ENCODE data around the gene CFL2.
"Not testable (repeated sequence)": the region's sequence is repeated elsewhere in the genome, so short reads cannot be mapped to it uniquely, and the experiment has no call there.

CFL2 gene

GRCh38 chr14:34713122-34713680 lies 1.2 kb downstream of the CFL2 start:
- peak overlapping the region; percentile 66 for H3K4me3 ChIP-seq (ENCODE audit: low read length)
- no peak for DNase-seq (ENCODE audit: low read depth, low spot score)

DNA sequence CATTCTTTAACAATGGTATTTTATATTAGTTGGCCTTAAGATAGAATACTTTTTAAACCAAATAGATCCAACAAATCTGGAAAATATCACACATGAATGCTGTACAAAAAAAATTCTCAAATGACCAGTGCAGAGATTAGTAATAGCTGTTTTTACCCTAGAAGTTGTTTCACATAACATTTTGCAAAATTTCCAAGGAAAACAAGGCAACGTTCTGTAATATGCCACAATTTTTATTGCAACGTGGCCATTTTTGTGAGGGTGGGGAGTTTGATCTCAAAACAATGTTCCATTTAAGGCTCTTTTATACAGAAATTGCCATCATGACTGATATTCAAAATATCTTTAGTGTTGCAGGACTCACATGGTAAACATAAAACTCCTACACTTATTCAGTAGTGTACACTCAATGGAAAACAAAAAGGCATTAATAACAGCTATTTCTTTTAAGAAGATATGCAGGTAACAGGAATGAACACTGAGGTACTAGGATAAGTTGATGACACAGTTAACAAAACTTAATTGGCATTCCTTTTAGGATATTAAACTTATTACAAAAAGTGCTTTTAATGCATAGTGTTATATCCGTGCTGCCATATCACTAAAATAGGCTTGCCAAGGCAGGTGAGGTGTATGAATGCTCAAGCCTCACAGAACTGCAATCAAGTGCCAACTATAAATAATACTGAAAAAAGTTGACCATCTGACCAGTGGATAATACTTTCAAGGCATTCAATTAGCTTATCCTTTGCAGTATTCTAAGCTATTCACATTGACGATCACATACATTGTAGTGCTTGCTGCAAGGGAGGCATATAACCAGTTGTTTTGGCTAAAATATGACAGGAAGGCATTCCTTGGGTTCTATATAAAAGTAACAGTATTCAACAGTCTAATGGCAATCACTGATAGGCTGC lies 2.3 kb downstream of the CFL2 start:
- H3K4me3 ChIP-seq (ENCODE audit: low read length) = no peak overlapping the region
- DNase-seq (ENCODE audit: low read depth, low spot score) = no peak

DNA sequence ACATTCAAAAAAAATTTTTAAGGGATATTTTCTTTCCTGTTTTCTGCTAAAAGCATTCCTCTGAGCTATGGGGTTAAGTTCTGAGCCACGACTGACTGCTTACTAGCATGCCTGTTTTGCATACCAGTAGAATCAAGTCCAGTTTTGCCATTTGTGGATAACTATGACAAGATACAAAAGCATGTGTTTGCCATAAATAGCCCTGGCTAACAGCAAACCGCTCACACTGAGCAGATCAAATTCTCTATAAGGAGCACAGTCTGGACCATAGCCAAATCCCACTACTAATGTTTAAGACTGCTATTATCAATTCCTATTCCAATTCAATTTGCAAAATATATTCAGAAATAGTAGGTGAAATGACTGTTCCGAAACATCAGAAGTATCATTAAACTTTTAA lies 3.2 kb downstream of the CFL2 start:
- no peak overlapping the region for H3K4me3 ChIP-seq (ENCODE audit: low read length)
- DNase-seq (ENCODE audit: low read depth, low spot score) = no peak

- DNase-seq (ENCODE audit: low read depth, low spot score) = no peak
- H3K4me3 ChIP-seq (ENCODE audit: low read length) = no peak overlapping the region
These were observed 3.6 kb downstream of the CFL2 start for GRCh38 chr14:34710744-34711143.

DNA sequence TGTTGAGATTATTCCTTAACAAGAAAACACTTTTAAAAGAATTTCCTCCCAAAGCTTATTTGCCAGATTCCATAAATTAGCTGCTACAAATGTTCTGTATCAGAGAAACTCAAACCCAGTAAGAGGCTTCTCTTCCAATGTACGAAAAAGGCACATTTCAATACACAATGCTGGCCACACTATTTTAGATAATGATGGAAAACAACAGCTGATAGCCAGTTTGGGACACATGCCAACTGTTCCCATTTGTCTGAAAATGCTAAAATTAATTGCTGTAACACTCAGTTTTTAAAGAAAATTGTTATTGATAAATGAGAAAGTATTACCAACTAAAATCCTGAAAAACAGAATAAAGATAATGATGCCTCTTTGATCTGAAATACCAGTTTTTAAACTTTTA lies 4.4 kb downstream of the CFL2 start:
- H3K4me3 ChIP-seq (ENCODE audit: low read length) = no peak overlapping the region
- DNase-seq (ENCODE audit: low read depth, low spot score) = no peak

DNA sequence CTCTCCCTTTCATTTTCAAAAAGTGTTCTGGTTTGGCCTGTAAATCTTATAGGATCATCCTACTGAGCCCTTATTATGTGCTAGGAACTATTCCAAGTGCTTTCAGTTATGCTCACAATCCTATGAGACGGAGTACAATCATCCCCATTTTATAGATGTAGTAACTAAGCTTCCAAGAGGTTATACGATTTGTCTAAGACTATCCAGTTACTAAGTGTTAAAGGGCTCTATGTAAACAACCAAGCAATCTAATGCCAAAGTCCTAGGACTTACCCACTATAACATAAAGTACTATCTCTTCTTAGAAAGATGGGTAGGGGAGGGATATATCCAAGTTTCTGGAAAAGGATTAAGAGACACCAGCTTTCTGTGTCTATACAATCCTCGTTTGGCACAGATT lies 6.7 kb downstream of the CFL2 start:
- no peak for DNase-seq (ENCODE audit: low read depth, low spot score)
- H3K4me3 ChIP-seq (ENCODE audit: low read length) = no peak overlapping the region

- H3K4me3 ChIP-seq (ENCODE audit: low read length) = no peak overlapping the region
- DNase-seq (ENCODE audit: low read depth, low spot score) = no peak
These were observed 12.6 kb downstream of the CFL2 start for GRCh38 chr14:34701808-34702207.

GRCh38 chr14:34700622-34701130 lies 13.7 kb downstream of the CFL2 start:
- DNase-seq (ENCODE audit: low read depth, low spot score) = no peak
- no peak overlapping the region for H3K4me3 ChIP-seq (ENCODE audit: low read length)

DNA sequence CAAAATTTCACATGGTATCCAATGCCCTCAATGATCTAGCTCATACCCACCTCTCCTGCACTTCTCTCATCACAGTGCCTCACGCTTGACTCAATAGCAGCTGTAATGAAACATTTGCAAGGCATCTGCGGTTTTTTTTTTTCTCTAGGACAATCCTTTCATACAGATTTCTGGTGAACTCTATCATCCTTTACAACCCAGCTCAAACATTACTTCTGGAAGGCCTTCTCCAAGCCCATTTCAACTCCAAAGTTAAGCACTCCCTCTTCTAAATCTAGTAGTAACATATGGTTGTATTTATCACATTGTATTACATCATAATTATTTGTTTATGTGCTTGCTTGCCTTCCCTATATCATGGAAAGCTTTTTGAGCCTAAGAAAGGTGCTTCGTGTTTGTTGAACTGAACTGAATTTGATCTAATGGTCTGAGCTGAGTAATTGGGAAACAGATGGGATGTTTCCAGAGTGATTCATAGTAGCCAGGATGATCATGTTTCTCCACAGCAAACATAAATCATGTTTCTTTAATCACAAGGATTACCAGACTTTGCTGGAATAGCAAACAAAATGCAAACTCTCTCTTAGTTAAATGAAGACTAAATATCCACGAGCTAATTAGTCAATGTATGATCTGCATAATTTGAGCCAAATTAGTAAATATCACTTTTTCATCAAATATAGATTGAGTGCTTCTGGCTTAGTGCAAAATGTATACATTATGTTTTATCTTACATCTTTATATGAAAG lies 14.3 kb downstream of the CFL2 start:
- DNase-seq (ENCODE audit: low read depth, low spot score) = no peak
- H3K4me3 ChIP-seq (ENCODE audit: low read length) = no peak overlapping the region

DNA sequence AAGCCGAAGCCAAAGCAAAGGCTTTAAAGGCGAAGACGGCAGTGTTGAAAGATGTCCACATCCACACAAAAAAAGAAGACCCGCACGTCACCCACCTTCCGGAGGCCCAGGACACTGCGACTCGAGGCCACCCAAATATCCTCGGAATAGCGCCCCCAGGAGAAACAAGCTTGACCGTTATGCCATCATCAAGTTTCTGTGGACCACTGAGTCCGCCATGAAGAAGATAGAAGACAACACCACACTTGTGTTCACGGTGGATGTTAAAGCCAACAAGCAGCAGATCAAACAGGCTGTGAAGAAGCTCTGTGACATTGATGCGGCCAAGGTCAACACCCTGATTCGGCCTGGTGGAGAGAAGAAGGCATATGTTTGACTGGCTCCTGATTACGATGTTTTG lies 20.2 kb downstream of the CFL2 start:
- not testable (repeated sequence) for DNase-seq (ENCODE audit: low read depth, low spot score); H3K4me3 ChIP-seq (ENCODE audit: low read length)

DNA sequence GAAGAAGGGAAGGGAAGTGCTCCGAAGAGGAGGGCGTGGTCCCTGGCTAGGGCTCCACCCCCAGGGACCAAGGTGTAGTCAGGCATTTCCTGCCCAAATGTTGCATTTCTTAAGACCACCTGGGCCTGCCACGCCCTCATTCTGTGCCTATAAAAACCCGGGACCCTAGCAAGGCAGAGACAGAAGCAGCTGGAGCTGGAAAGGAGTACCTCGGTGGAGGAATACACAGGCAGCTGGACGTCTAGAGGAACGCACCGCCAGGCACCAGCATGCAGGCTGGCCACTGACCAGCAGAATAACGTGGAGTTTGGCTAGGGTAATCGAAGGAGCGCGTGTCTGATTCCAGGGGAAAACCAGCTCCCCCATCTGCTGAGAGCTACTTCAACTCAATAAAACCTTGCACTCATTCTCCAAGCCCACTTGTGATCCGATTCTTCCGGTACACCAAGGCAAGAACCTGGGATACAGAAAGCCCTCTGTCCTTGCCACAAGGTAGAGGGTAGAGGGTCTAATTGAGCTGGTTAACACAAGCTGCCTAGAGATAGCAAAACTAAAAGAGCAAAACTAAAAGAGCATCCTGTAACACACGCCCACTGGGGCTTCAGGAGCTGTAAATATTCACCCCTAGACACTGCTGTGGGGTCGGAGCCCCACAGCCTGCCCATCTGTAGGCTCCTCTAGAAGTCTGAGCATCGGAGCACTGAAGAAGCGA lies 21.0 kb downstream of the CFL2 start:
- peak; percentile 46 for DNase-seq (ENCODE audit: low read depth, low spot score)
- no peak overlapping the region for H3K4me3 ChIP-seq (ENCODE audit: low read length)

- H3K4me3 ChIP-seq (ENCODE audit: low read length) = no peak overlapping the region
- DNase-seq (ENCODE audit: low read depth, low spot score) = no peak
These were observed 21.5 kb downstream of the CFL2 start for GRCh38 chr14:34692898-34693227.

- DNase-seq (ENCODE audit: low read depth, low spot score) = no peak
- H3K4me3 ChIP-seq (ENCODE audit: low read length) = no peak overlapping the region
These were observed 22.0 kb downstream of the CFL2 start for GRCh38 chr14:34692348-34692747.

DNA sequence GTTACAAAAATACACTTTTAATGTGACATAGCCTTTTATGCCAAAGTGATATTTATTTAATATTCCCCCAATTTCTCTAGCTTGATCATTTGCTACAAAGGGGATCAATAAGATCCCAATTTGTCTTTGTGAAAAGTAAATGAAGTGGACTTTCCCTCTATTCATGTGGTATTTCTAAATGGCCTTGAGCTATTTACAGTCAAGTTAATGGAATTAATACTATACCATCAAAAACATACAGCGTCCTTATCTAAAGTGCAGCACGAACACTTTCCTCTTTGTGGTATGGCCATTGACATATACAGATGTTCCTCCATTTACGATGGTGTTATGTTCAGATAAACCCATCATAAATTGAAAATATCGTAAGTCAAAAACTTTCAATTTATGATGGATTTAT lies 23.2 kb downstream of the CFL2 start:
- no peak for DNase-seq (ENCODE audit: low read depth, low spot score)

DNA sequence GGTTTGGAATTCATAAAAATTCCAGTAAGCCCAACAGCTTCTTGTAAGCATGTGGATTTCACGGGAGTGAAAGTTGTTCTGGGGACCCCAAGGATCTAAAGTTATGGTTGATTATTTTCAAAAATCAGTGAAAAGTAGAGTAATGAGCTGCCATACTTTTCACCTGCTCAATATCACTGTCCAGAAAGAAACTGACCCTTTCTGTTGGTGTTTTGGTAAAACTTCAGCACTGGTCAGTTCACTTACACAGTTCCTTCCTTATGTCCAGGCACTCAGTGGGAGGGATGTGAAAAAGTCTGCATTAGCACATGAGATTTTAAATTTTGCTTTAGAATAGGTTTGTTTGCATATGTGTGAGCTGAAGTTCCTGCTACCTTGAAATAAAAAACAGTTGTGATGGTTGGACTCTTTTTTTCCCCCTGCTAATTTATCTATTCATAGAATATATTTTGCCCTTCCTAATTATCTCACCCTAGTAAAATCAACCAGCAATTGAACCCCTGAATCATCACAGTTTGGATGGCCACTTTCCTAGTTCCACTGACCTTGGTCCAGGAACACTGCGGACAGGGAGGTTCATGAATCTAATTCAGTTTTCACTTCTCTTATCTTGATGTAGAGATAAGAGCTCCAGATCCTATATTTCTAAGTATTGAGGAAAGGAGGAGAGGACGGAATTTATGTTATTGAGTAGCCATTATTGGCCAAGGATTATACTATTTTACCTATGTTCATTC lies 25.8 kb downstream of the CFL2 start:
- H3K4me3 ChIP-seq (ENCODE audit: low read length) = no peak overlapping the region
- DNase-seq (ENCODE audit: low read depth, low spot score) = no peak

More for the DNA sequence above, 23.2 kb downstream of the CFL2 start:
- no peak overlapping the region for H3K4me3 ChIP-seq (ENCODE audit: low read length)

- DNase-seq (ENCODE audit: low read depth, low spot score) = no peak
- no peak overlapping the region for H3K4me3 ChIP-seq (ENCODE audit: low read length)
These were observed 28.5 kb downstream of the CFL2 start for GRCh38 chr14:34685819-34686428.

DNA sequence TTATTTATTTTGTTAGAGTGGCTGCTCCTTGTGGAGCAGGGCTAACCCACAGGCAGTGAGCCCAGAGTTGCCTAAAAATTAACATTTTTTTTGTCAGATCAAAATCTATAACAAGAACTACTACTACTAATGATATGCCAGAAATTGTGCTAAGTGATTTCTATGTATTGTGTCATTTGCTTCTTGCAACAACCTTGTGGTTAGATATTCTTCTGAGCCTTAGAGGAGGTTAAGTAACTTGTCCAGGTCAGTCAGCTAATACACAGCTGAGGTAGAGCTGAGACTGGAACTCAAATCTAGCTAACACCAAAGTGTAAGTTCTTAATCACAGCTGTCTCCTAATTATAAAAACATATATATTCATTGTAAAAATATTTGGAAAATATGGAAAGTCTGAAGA lies 29.8 kb downstream of the CFL2 start:
- no peak overlapping the region for H3K4me3 ChIP-seq (ENCODE audit: low read length)
- DNase-seq (ENCODE audit: low read depth, low spot score) = no peak

DNA sequence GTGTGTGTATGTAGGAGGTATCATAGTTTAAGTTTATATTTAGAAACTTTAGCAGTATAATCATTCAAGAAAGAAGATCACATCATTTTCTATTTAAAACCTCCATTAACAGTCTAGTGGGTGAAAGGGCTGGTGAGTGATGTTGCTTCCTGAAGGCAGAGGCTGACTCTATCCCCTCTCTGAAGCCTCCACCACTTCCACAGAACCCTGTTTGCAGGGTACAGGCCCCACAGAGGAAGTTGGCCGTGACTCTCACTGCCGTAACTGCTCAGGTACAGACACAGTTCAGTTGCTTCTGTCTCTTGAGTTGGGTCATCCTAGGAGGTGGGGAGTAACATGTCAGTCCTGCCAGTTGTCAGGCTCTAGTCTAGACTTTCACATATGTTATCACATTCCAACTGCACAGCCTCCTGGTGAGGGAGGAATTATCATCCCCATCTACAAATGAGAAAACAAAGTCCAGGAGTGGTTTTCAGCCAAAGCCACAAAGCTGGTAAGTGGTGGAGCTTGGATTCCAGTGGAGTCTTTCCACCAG lies 31.5 kb downstream of the CFL2 start:
- DNase-seq (ENCODE audit: low read depth, low spot score) = peak; percentile 8

More for the DNA sequence above, 31.5 kb downstream of the CFL2 start:
- no peak overlapping the region for H3K4me3 ChIP-seq (ENCODE audit: low read length)

All from Jurkat, Clone E6-1 (cell line).